Measurements from ENCODE around the gene CEP76.
A peak's percentile ranks its signal among the peaks of the same experiment; 100 is the strongest.

The CEP76 gene

GRCh38 chr18:12702221-12703095 lies at the start of gene CEP76, which contains the start of gene PSMG2:
CEP76 (minus strand) TSS chr18:12702723; CDS start chr18:12702548, 175 bp downstream.
PSMG2 (plus strand) TSS chr18:12703042; CDS start chr18:12703108, 66 bp downstream.
- DNase-seq (ENCODE audit: low read depth in 3 of 3), result peak; percentile 63 to 69 (median 65)

GRCh38 chr18:12751891-12752290 lies 49.4 kb upstream of the CEP76 start:
- DNase-seq (ENCODE audit: low read depth in 3 of 3), result no peak

GRCh38 chr18:12751503-12751884 lies 49.0 kb upstream of the CEP76 start:
- no peak for DNase-seq (ENCODE audit: low read depth in 3 of 3)

- no peak for DNase-seq (ENCODE audit: low read depth in 3 of 3)
Measured at GRCh38 chr18:12750715-12751502, 48.4 kb upstream of the CEP76 start.

GRCh38 chr18:12750076-12750714 lies 47.7 kb upstream of the CEP76 start:
- DNase-seq (ENCODE audit: low read depth in 3 of 3), result no peak

- DNase-seq (ENCODE audit: low read depth in 3 of 3), result no peak
Measured at GRCh38 chr18:12749121-12749520, 46.6 kb upstream of the CEP76 start.

GRCh38 chr18:12748671-12749070 lies 46.1 kb upstream of the CEP76 start:
- no peak for DNase-seq (ENCODE audit: low read depth in 3 of 3)

- DNase-seq (ENCODE audit: low read depth in 3 of 3), result no peak
Measured at GRCh38 chr18:12747530-12748315, 45.2 kb upstream of the CEP76 start.

- DNase-seq (ENCODE audit: low read depth in 3 of 3), result no peak
Measured at GRCh38 chr18:12745095-12745795, 42.7 kb upstream of the CEP76 start.

- DNase-seq (ENCODE audit: low read depth in 3 of 3), result no peak
Measured at GRCh38 chr18:12744103-12744502, 41.6 kb upstream of the CEP76 start.

GRCh38 chr18:12742453-12742852 lies 39.9 kb upstream of the CEP76 start:
- DNase-seq (ENCODE audit: low read depth in 3 of 3), result no peak

- no peak for DNase-seq (ENCODE audit: low read depth in 3 of 3)
Measured at GRCh38 chr18:12741351-12741750, 38.8 kb upstream of the CEP76 start.

GRCh38 chr18:12737243-12737902 lies 34.9 kb upstream of the CEP76 start:
- DNase-seq (ENCODE audit: low read depth in 3 of 3), result no peak

GRCh38 chr18:12726774-12727550 lies 24.4 kb upstream of the CEP76 start:
- peak; percentile 8 to 22 (median 9) for DNase-seq (ENCODE audit: low read depth in 3 of 3)

- no peak for DNase-seq (ENCODE audit: low read depth in 3 of 3)
Measured at GRCh38 chr18:12726331-12726730, 23.8 kb upstream of the CEP76 start.

- no peak for DNase-seq (ENCODE audit: low read depth in 3 of 3)
Measured at GRCh38 chr18:12722731-12723130, 20.2 kb upstream of the CEP76 start.

- DNase-seq (ENCODE audit: low read depth in 3 of 3), result no peak
Measured at GRCh38 chr18:12721495-12722275, 19.2 kb upstream of the CEP76 start.

GRCh38 chr18:12711446-12711845 lies 8.9 kb upstream of the CEP76 start:
- no peak for DNase-seq (ENCODE audit: low read depth in 3 of 3)

GRCh38 chr18:12703664-12704063 lies 1.1 kb upstream of the CEP76 start:
- DNase-seq (ENCODE audit: low read depth in 3 of 3), result no peak
